H1 (cell line): ENCODE measurements around the gene EXOC5. TPM values are rescaled to one million over a fixed set of nuclear protein-coding genes. Genes with fewer than 3 reads are reported as not detected.

Experiments used
- CTCF ChIA-PET: fragments of 300-600 bp; sonication (Branson Sonifier 250); formaldehyde crosslinking; loops from one replicate; lab custom pipeline; 2021; ENCODE audit not compliant: partially characterized antibody; lab: Charles Lee
- POLR2A ChIA-PET: fragments of 300-600 bp; sonication (Branson Sonifier 250); formaldehyde crosslinking; loops from one replicate; lab custom pipeline; 2021; ENCODE audit warnings: inconsistent platforms; ENCODE audit not compliant: partially characterized antibody; lab: Charles Lee
- DNase-seq, 2 experiments: peaks; one replicate each; pipeline versions ENCODE4 v3.0.0 to v3.0.0-alpha.2; 2010 to 2022; ENCODE audit warnings: low spot score in 2 of 2, low read depth in 1 of 2, mixed read lengths in 1 of 2
- FAIRE-seq: peaks from 2 replicates; lab custom pipeline; 2011; peaks lifted over from hg19 to GRCh38; lab: Jason Lieb, UNC
- H2AFZ ChIP-seq: 2 replicates; pipeline ENCODE4 v1.8.1; 2012; ENCODE audit warnings: low read length, inconsistent platforms
- H2AK5ac ChIP-seq: 2 replicates; pipeline ENCODE4 v1.6.1; 2013; ENCODE audit warnings: low read depth, low read length
- H2BK120ac ChIP-seq: replicated peaks from 2 replicates; pipeline ENCODE3; 2013; ENCODE audit warnings: low read depth, low read length, inconsistent platforms
- H2BK12ac ChIP-seq: 2 replicates; pipeline ENCODE4 v1.6.1; 2013; ENCODE audit warnings: low read depth, low read length
- H2BK15ac ChIP-seq: 2 replicates; pipeline ENCODE4 v1.6.1; 2013; ENCODE audit warnings: low read length
- H2BK20ac ChIP-seq: 2 replicates; pipeline ENCODE4 v1.6.1; 2013; ENCODE audit warnings: low read length
- H2BK5ac ChIP-seq: 2 replicates; pipeline ENCODE4 v1.6.1; 2013; ENCODE audit warnings: low read depth, low read length
- H3K14ac ChIP-seq: 2 replicates; pipeline ENCODE4 v1.6.1; 2013; ENCODE audit warnings: inconsistent platforms; ENCODE audit not compliant: insufficient read length
- H3K18ac ChIP-seq: 2 replicates; pipeline ENCODE4 v1.6.1; 2013; ENCODE audit warnings: low read length; ENCODE audit errors: extremely low read depth
- H3K23ac ChIP-seq: 2 replicates; pipeline ENCODE4 v1.6.1; 2013; ENCODE audit warnings: inconsistent platforms; ENCODE audit not compliant: insufficient read length
- H3K23me2 ChIP-seq: 2 replicates; pipeline ENCODE4 v1.6.1; 2013; ENCODE audit warnings: low read depth, low read length
- H3K27ac ChIP-seq: 2 replicates; pipeline ENCODE4 v1.6.1; 2011; ENCODE audit warnings: low read depth, low read length, inconsistent platforms
- H3K27me3 ChIP-seq, 4 experiments: replicated peaks in 1 of 4; 1 replicate in 1 of 4; 2 replicates in 3 of 4; pipeline versions ENCODE4 v1.6.1 to v1.8.1; 2011 to 2013; ENCODE audit warnings: low read length in 3 of 4, mild to moderate bottlenecking in 3 of 4, inconsistent platforms in 2 of 4, mixed read lengths in 2 of 4, moderate library complexity in 1 of 4; ENCODE audit not compliant: control insufficient read depth in 3 of 4, insufficient read depth in 3 of 4; ENCODE audit errors: extremely low read depth in 1 of 4
- H3K36me3 ChIP-seq, 4 experiments: 2 replicates each; pipeline versions ENCODE4 v1.6.1 to v1.8.1; 2011 to 2013; ENCODE audit warnings: mild to moderate bottlenecking in 4 of 4, low read length in 3 of 4, moderate library complexity in 2 of 4, control low read depth in 1 of 4, inconsistent platforms in 1 of 4; ENCODE audit not compliant: insufficient read depth in 4 of 4, control insufficient read depth in 2 of 4
- H3K4ac ChIP-seq: replicated peaks from 2 replicates; pipeline ENCODE3; 2013; ENCODE audit warnings: low read length, low read depth, mixed read lengths, inconsistent platforms; ENCODE audit not compliant: insufficient read length
- H3K4me1 ChIP-seq, 4 experiments: replicated peaks in 1 of 4; 1 replicate in 1 of 4; 2 replicates in 3 of 4; pipeline versions ENCODE4 v1.6.1 to v1.8.1; 2011 to 2013; ENCODE audit warnings: low read length in 3 of 4, inconsistent platforms in 2 of 4, mixed read lengths in 1 of 4; ENCODE audit not compliant: insufficient read depth in 4 of 4, control insufficient read depth in 3 of 4
- H3K4me2 ChIP-seq, 2 experiments: 2 replicates each; pipeline versions ENCODE4 v1.6.1 to v1.8.1; 2011 to 2013; ENCODE audit warnings: low read depth in 2 of 2, low read length in 2 of 2, control low read depth in 1 of 2, inconsistent platforms in 1 of 2, mild to moderate bottlenecking in 1 of 2; ENCODE audit not compliant: insufficient read depth in 1 of 2
- H3K4me3 ChIP-seq, 4 experiments: fragments of 200-600, 300-600 bp in 1 of 4; sonication (generic), shearing (Covaris generic), sonication (Bioruptor Twin) in 1 of 4; 2 replicates each; pipeline versions ENCODE4 v1.5.1 to v1.8.1; 2011 to 2016; ENCODE audit warnings: low read length in 4 of 4, low read depth in 3 of 4, control low read depth in 2 of 4, inconsistent platforms in 2 of 4, mild to moderate bottlenecking in 2 of 4, mixed read lengths in 1 of 4, moderate library complexity in 1 of 4; ENCODE audit not compliant: insufficient read depth in 2 of 4; ENCODE audit errors: extremely low read depth in 1 of 4
- H3K56ac ChIP-seq: replicated peaks from 2 replicates; pipeline ENCODE3; 2013; ENCODE audit warnings: low read depth, mild to moderate bottlenecking, mixed read lengths, low read length, inconsistent platforms; ENCODE audit not compliant: insufficient read length
- H3K79me1 ChIP-seq: 2 replicates; pipeline ENCODE4 v1.6.1; 2013; ENCODE audit warnings: low read depth, low read length, control low read depth
- H3K79me2 ChIP-seq, 2 experiments: 2 replicates each; pipeline versions ENCODE4 v1.6.1 to v1.8.1; 2012 to 2013; ENCODE audit warnings: low read length in 2 of 2, mild to moderate bottlenecking in 2 of 2, inconsistent platforms in 1 of 2; ENCODE audit not compliant: insufficient read depth in 2 of 2, control insufficient read depth in 1 of 2
- H3K9ac ChIP-seq, 4 experiments: replicated peaks in 1 of 4; 1 replicate in 1 of 4; 2 replicates in 3 of 4; pipeline versions ENCODE4 v1.6.1 to v1.8.1; 2011 to 2013; ENCODE audit warnings: low read depth in 3 of 4, low read length in 3 of 4, control low read depth in 2 of 4, mild to moderate bottlenecking in 2 of 4, moderate library complexity in 2 of 4, inconsistent platforms in 1 of 4; ENCODE audit errors: extremely low read depth in 1 of 4
- H3K9me3 ChIP-seq, 2 experiments: 2 replicates each; pipeline versions ENCODE4 v1.6.1 to v1.8.1; 2012 to 2013; ENCODE audit warnings: mild to moderate bottlenecking in 2 of 2, moderate library complexity in 2 of 2, control low read depth in 1 of 2, inconsistent platforms in 1 of 2, low read depth in 1 of 2, low read length in 1 of 2, mixed read lengths in 1 of 2; ENCODE audit not compliant: insufficient read depth in 2 of 2
- H4K20me1 ChIP-seq, 2 experiments: replicated peaks in 1 of 2; 2 replicates each; pipeline versions ENCODE3 to v1.8.1; 2011 to 2013; ENCODE audit warnings: inconsistent platforms in 2 of 2, low read length in 2 of 2, mild to moderate bottlenecking in 1 of 2; ENCODE audit not compliant: insufficient read depth in 2 of 2, control insufficient read depth in 1 of 2
- H4K5ac ChIP-seq: 2 replicates; pipeline ENCODE4 v1.6.1; 2013; ENCODE audit warnings: low read length, low read depth, mixed read lengths, inconsistent platforms; ENCODE audit not compliant: insufficient read length
- H4K8ac ChIP-seq: 2 replicates; pipeline ENCODE4 v1.8.0; 2013; ENCODE audit warnings: mild to moderate bottlenecking, moderate library complexity, low read length, inconsistent platforms; ENCODE audit not compliant: insufficient read depth; ENCODE audit errors: extremely low read depth
- H4K91ac ChIP-seq: replicated peaks from 2 replicates; pipeline ENCODE3; 2013; ENCODE audit warnings: low read length, mixed read lengths, inconsistent platforms; ENCODE audit not compliant: insufficient read length
- CHD1 ChIP-seq: IDR thresholded peaks from 2 replicates; pipeline ENCODE4 v1.6.1; 2012; ENCODE audit warnings: low read depth, low read length, improper control_type of control experiment
- EGR1 ChIP-seq: IDR thresholded peaks from 2 replicates; pipeline ENCODE4 v1.6.1; 2011; ENCODE audit warnings: low read depth, low read length, borderline replicate concordance
- FOSL1 ChIP-seq: IDR thresholded peaks from 2 replicates; pipeline ENCODE4 v1.6.1; 2011; ENCODE audit warnings: mild to moderate bottlenecking, low read depth, low read length, moderate library complexity; ENCODE audit not compliant: insufficient read depth
- HDAC2 ChIP-seq, 2 experiments: fragments of 300-600 bp in 1 of 2; sonication (generic) in 1 of 2; IDR thresholded peaks; 2 replicates each; pipeline ENCODE4 v1.6.1; 2011 to 2012; ENCODE audit warnings: low read depth in 2 of 2, low read length in 2 of 2, mild to moderate bottlenecking in 2 of 2, moderate library complexity in 2 of 2, borderline replicate concordance in 1 of 2, inconsistent platforms in 1 of 2
- JUND ChIP-seq: IDR thresholded peaks from 2 replicates; pipeline ENCODE4 v1.6.1; 2011; ENCODE audit warnings: mild to moderate bottlenecking, improper control_type of control experiment, low read length
- KDM4A ChIP-seq: IDR thresholded peaks from one replicate; pipeline ENCODE4 v1.7.1; 2012; ENCODE audit warnings: low read depth, mild to moderate bottlenecking, moderate library complexity, low read length, inconsistent platforms; ENCODE audit not compliant: severe bottlenecking
- PHF8 ChIP-seq: fragments of 200-600 bp; sonication (generic); conservative IDR thresholded peaks from 2 replicates; pipeline ENCODE4 v1.7.1; 2012; ENCODE audit warnings: low read depth, mild to moderate bottlenecking, inconsistent platforms, low read length, moderate library complexity
- POLR2AphosphoS5 ChIP-seq: IDR thresholded peaks from 2 replicates; pipeline ENCODE4 v1.6.1; 2011; ENCODE audit warnings: low read depth, low read length
- POU5F1 ChIP-seq: IDR thresholded peaks from 2 replicates; pipeline ENCODE4 v1.6.1; 2011; ENCODE audit warnings: low read depth, mild to moderate bottlenecking, low read length, moderate library complexity
- WGBS, 2 experiments: shearing (Covaris generic) in 1 of 2; methylation state at CpG; one replicate each; pipeline versions ENCODE4 v1.1.6 to v1.1.7; 2013 to 2015; ENCODE audit warnings: low lambda C conversion rate in 2 of 2, mixed read lengths in 2 of 2, inconsistent platforms in 1 of 2, low coverage in 1 of 2, missing lambda C conversion rate in 1 of 2; ENCODE audit not compliant: insufficient replicate concordance in 2 of 2, insufficient coverage in 1 of 2, insufficient read length in 1 of 2; ENCODE audit errors: extremely low coverage in 1 of 2, missing lambda C conversion rate in 1 of 2; 5-methylcytosine and 5-hydroxymethylcytosine counted together
- polyA plus RNA-seq, 7 experiments: library from polyadenylated mRNA; depleted of rRNA in 3 of 7; stranded (reverse) in 5 of 7; unstranded in 2 of 7; fragments of >200 nt in 5 of 7; fragments of 200-250 nt in 2 of 7; gene quantifications; 1 replicate in 5 of 7; 2 replicates in 1 of 7; 4 replicates in 1 of 7; pipeline versions ENCODE4 v1.2.1 to v1.2.3, GENCODE V29; 2011 to 2013; ENCODE audit warnings: missing spikeins in 2 of 7, mixed read lengths in 2 of 7
- total RNA-seq: library from RNA; stranded (reverse); fragmentation: NEBNext Ultra II Directional; extraction: Animal tissue kit (Norgen Biotek cat#: 25700); gene quantifications from 2 replicates; pipeline ENCODE4 v1.2.1, GENCODE V29; 2021
- TF ChIP-seq, protein P1 (sequence below): IDR thresholded peaks from 2 replicates; pipeline ENCODE4 v1.6.1; 2012; ENCODE audit warnings: inconsistent platforms
- TF ChIP-seq, protein P2 (sequence below), 3 experiments: IDR thresholded peaks; 1 replicate in 2 of 3; 2 replicates in 1 of 3; pipeline versions ENCODE4 v1.5.1 to v1.6.1; 2011; ENCODE audit warnings: low read length in 3 of 3, mild to moderate bottlenecking in 3 of 3, inconsistent platforms in 2 of 3, low read depth in 1 of 3, moderate library complexity in 1 of 3; ENCODE audit not compliant: insufficient read depth in 1 of 3; ENCODE audit errors: control extremely low read depth in 1 of 3

Gene EXOC5
- total and polyA plus RNA-seq, 2 of the 8 experiments (the other 6 are each of a cell fraction or from before 2014, with no cell fraction given): 23.0 to 86.7 TPM

GRCh38 chr14:57171363-57171762 is 97.3 kb downstream of the EXOC5 start:
- Histone ChIP-seq H3K36me3 (no peaks in the 10 kb centered on the region), H3K23me2 (no peaks in the 10 kb centered on the region; the same call in 1 of the 2 replicates), H3K56ac (no peak overlapping the region), H3K4me3 (no peak overlapping the region), H4K91ac (no peak overlapping the region), H2BK20ac (no peak overlapping the region), H3K4ac (no peak overlapping the region), H3K4me1 (peaks cover 0 to 2% (median under 1%) of the 10 kb centered on the region in 4 experiments; a peak in 2 of 7 replicates), H3K14ac (no peak overlapping the region), H3K9ac (no peak overlapping the region), H3K27ac (no peak overlapping the region), H2BK120ac (no peak overlapping the region), H2BK15ac (no peak overlapping the region), H4K5ac (no peak overlapping the region), H3K23ac (no peak overlapping the region), H4K20me1 (no peaks in the 10 kb centered on the region), H2AFZ (no peak overlapping the region), H4K8ac (no peak overlapping the region), H2AK5ac (no peak overlapping the region), H3K4me2 (no peak overlapping the region), H3K18ac (no peak overlapping the region), H3K79me1 (no peaks in the 10 kb centered on the region), H2BK12ac (no peak overlapping the region), H3K9me3 (no peaks in the 10 kb centered on the region), H2BK5ac (no peak overlapping the region), H3K27me3 (peaks cover 0 to 1% (median 0%) of the 10 kb centered on the region in 4 experiments; a peak in 1 of 7 replicates), H3K79me2 (no peaks in the 10 kb centered on the region)
- ChIA-PET CTCF (interaction anchor here (0.6 to 3.6 kb wide), 5 partner anchors 8 to 612 kb away, joined by 3 to 29 read pairs (median 4); no protein-coding TSS in a partner anchor), POLR2A (no interaction called here)
- WGBS, 2 experiments: 86% methylated on average over 5 of the region's 5 CpGs; no CpG with 5 or more reads in 1 of the 2 experiments
- FAIRE-seq: no peak
- DNase-seq: no peak
- TF ChIP-seq FOSL1: no peak
- no peak for TF ChIP-seq JUND
- TF ChIP-seq, protein P1, sequence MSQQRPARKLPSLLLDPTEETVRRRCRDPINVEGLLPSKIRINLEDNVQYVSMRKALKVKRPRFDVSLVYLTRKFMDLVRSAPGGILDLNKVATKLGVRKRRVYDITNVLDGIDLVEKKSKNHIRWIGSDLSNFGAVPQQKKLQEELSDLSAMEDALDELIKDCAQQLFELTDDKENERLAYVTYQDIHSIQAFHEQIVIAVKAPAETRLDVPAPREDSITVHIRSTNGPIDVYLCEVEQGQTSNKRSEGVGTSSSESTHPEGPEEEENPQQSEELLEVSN: no peak
- TF ChIP-seq EGR1: no peak
- no peak for TF ChIP-seq KDM4A
- TF ChIP-seq CHD1: no peak
- TF ChIP-seq, protein P2, sequence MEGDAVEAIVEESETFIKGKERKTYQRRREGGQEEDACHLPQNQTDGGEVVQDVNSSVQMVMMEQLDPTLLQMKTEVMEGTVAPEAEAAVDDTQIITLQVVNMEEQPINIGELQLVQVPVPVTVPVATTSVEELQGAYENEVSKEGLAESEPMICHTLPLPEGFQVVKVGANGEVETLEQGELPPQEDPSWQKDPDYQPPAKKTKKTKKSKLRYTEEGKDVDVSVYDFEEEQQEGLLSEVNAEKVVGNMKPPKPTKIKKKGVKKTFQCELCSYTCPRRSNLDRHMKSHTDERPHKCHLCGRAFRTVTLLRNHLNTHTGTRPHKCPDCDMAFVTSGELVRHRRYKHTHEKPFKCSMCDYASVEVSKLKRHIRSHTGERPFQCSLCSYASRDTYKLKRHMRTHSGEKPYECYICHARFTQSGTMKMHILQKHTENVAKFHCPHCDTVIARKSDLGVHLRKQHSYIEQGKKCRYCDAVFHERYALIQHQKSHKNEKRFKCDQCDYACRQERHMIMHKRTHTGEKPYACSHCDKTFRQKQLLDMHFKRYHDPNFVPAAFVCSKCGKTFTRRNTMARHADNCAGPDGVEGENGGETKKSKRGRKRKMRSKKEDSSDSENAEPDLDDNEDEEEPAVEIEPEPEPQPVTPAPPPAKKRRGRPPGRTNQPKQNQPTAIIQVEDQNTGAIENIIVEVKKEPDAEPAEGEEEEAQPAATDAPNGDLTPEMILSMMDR (IDR thresholded peaks at IDR 0.05; ENCODE audit: control extremely low read depth in 1 of 3, insufficient read depth in 1 of 3, low read depth in 1 of 3, low read length in 3 of 3): no peak
- no peak for TF ChIP-seq POLR2AphosphoS5
- no peak for TF ChIP-seq PHF8
- no peak for TF ChIP-seq HDAC2 (IDR thresholded peaks at IDR 0.05; ENCODE audit: borderline replicate concordance in 1 of 2, low read depth in 2 of 2, low read length in 2 of 2)
- no peak for TF ChIP-seq POU5F1
